ENCODE measurements around the gene GRIN2A.

DNA sequence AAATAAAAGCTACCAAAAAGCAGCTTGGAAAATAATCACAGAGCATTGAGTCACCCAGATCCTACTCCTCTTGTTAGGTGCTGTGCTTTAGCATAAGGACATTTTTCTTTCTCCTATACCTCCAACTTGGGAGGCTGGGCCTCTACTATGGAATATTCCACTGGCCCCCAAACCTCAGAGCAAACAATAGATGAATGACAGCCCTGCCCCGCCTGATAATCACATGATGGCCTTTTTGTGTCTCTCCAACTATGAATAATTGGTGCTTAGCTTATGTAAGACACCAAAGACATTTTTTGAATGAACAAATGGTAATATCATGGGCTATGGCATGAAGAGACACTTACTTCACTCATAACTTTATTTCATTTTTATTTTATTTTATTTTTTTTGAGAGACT, 250.2 kb downstream of the GRIN2A start:
- TF ChIP-seq, protein P1, sequence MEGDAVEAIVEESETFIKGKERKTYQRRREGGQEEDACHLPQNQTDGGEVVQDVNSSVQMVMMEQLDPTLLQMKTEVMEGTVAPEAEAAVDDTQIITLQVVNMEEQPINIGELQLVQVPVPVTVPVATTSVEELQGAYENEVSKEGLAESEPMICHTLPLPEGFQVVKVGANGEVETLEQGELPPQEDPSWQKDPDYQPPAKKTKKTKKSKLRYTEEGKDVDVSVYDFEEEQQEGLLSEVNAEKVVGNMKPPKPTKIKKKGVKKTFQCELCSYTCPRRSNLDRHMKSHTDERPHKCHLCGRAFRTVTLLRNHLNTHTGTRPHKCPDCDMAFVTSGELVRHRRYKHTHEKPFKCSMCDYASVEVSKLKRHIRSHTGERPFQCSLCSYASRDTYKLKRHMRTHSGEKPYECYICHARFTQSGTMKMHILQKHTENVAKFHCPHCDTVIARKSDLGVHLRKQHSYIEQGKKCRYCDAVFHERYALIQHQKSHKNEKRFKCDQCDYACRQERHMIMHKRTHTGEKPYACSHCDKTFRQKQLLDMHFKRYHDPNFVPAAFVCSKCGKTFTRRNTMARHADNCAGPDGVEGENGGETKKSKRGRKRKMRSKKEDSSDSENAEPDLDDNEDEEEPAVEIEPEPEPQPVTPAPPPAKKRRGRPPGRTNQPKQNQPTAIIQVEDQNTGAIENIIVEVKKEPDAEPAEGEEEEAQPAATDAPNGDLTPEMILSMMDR (IDR thresholded peaks at IDR 0.05): no peak
- no peak for TF ChIP-seq EZH2 (IDR thresholded peaks at IDR 0.05; ENCODE audit: borderline replicate concordance, insufficient read depth, low read depth, low read length, poor library complexity, severe bottlenecking)
